ENCODE results near the gene SFXN4. TPM values are rescaled to one million over a fixed set of nuclear protein-coding genes. Genes with fewer than 3 reads are reported as not detected.

Gene SFXN4
- total RNA-seq, 2 experiments from 2014 or later: 7.1 to 7.8 TPM

- intact Hi-C loops (cut with DNase I, micrococcal nuclease): loop anchor here (10.0 kb wide), 1 partner anchor 408 kb away; the partner anchor contains the start of gene CACUL1 (in 2 of the 2)
- no peaks in the 10 kb centered on the region for H3K9me3 ChIP-seq (ENCODE audit: control insufficient read depth in 1 of 2, insufficient read depth in 1 of 2, low read length in 2 of 2)
- H3K36me3 ChIP-seq (ENCODE audit: insufficient read depth, low read length): peaks cover 24% of the 10 kb centered on the region
- peak overlapping the region; percentile 54 for H3K4me3 Mint-ChIP-seq
- H3K27ac Mint-ChIP-seq: no peak overlapping the region
- peaks cover 45% of the 10 kb centered on the region for H3K4me1 Mint-ChIP-seq (ENCODE audit: low read depth)
- DNase-seq: no peak
- H3K4me1 ChIP-seq (ENCODE audit: insufficient read depth, low read length): peaks cover 24% of the 10 kb centered on the region
- H3K27ac ChIP-seq (ENCODE audit: low read depth in 1 of 2, low read length in 2 of 2): no peak overlapping the region
- no peaks in the 10 kb centered on the region for H3K9me3 Mint-ChIP-seq
- H3K4me3 ChIP-seq (ENCODE audit: low read length): no peak overlapping the region
- ChIA-PET POLR2A (no interaction called here), CTCF (no interaction called here)
- H3K27me3 ChIP-seq (ENCODE audit: control insufficient read depth in 1 of 2, insufficient read depth in 2 of 2, low read length in 2 of 2): no peaks in the 10 kb centered on the region
- no peak for TF ChIP-seq CTCF (IDR thresholded peaks at IDR 0.05)
- H3K36me3 Mint-ChIP-seq (ENCODE audit: low read depth): peaks cover 63% of the 10 kb centered on the region
- no peaks in the 10 kb centered on the region for H3K27me3 Mint-ChIP-seq
- ATAC-seq (ENCODE audit: poor library complexity): no peak
These were observed 2.9 kb downstream of the SFXN4 start for GRCh38 chr10:119162452-119163092.

- H3K27ac Mint-ChIP-seq: no peak overlapping the region
- Histone ChIP-seq H3K9me3 (ENCODE audit: control insufficient read depth in 1 of 2, insufficient read depth in 1 of 2, low read length in 2 of 2) (no peaks in the 10 kb centered on the region), H3K27ac (ENCODE audit: low read depth in 1 of 2, low read length in 2 of 2) (no peak overlapping the region), H3K4me3 (ENCODE audit: low read length) (no peak overlapping the region), H3K27me3 (ENCODE audit: control insufficient read depth in 1 of 2, insufficient read depth in 2 of 2, low read length in 2 of 2) (no peaks in the 10 kb centered on the region), H3K4me1 (ENCODE audit: insufficient read depth, low read length) (peaks cover 24% of the 10 kb centered on the region), H3K36me3 (ENCODE audit: insufficient read depth, low read length) (peaks cover 23% of the 10 kb centered on the region)
- ChIA-PET CTCF (no interaction called here), POLR2A (interaction anchor here (0.8 kb wide), 1 partner anchor 30 kb away, joined by 3 read pairs; no protein-coding TSS in a partner anchor)
- intact Hi-C loops (cut with DNase I, micrococcal nuclease): loop anchor here (10.0 kb wide), 1 partner anchor 407 kb away; the partner anchor contains the start of gene CACUL1 (in 2 of the 2)
- peaks cover 59% of the 10 kb centered on the region for H3K36me3 Mint-ChIP-seq (ENCODE audit: low read depth)
- peak overlapping the region; percentile 54 for H3K4me3 Mint-ChIP-seq
- peaks cover 39% of the 10 kb centered on the region for H3K4me1 Mint-ChIP-seq (ENCODE audit: low read depth)
- no peak for TF ChIP-seq CTCF (IDR thresholded peaks at IDR 0.05)
- no peaks in the 10 kb centered on the region for H3K27me3 Mint-ChIP-seq
- DNase-seq (no peak), ATAC-seq (ENCODE audit: poor library complexity) (no peak)
- no peaks in the 10 kb centered on the region for H3K9me3 Mint-ChIP-seq
These were observed 3.6 kb downstream of the SFXN4 start for GRCh38 chr10:119161680-119162451.

GRCh38 chr10:119159332-119159731 is 6.2 kb downstream of the SFXN4 start:
- Mint-ChIP-seq H3K27ac (no peak overlapping the region), H3K36me3 (ENCODE audit: low read depth) (peaks cover 69% of the 10 kb centered on the region), H3K27me3 (no peaks in the 10 kb centered on the region), H3K4me1 (ENCODE audit: low read depth) (peaks cover 17% of the 10 kb centered on the region), H3K4me3 (no peak overlapping the region), H3K9me3 (no peaks in the 10 kb centered on the region)
- Histone ChIP-seq H3K4me3 (ENCODE audit: low read length) (no peak overlapping the region), H3K4me1 (ENCODE audit: insufficient read depth, low read length) (peaks cover 2% of the 10 kb centered on the region), H3K36me3 (ENCODE audit: insufficient read depth, low read length) (peaks cover 47% of the 10 kb centered on the region), H3K27me3 (ENCODE audit: control insufficient read depth in 1 of 2, insufficient read depth in 2 of 2, low read length in 2 of 2) (no peaks in the 10 kb centered on the region), H3K27ac (ENCODE audit: low read depth in 1 of 2, low read length in 2 of 2) (no peak overlapping the region), H3K9me3 (ENCODE audit: control insufficient read depth in 1 of 2, insufficient read depth in 1 of 2, low read length in 2 of 2) (no peaks in the 10 kb centered on the region)
- DNase-seq (no peak), ATAC-seq (ENCODE audit: poor library complexity) (no peak)
- ChIA-PET CTCF (no interaction called here), POLR2A (no interaction called here)
- intact Hi-C loops (cut with DNase I, micrococcal nuclease): no loop called here
- no peak for TF ChIP-seq CTCF (IDR thresholded peaks at IDR 0.05)

All from CD4-positive, alpha-beta T cell (primary cell).